ENCODE measurements around the gene ATF7.
"Not testable (repeated sequence)": the region's sequence is repeated elsewhere in the genome, so short reads cannot be mapped to it uniquely, and the experiment has no call there.

ATF7 gene

DNA sequence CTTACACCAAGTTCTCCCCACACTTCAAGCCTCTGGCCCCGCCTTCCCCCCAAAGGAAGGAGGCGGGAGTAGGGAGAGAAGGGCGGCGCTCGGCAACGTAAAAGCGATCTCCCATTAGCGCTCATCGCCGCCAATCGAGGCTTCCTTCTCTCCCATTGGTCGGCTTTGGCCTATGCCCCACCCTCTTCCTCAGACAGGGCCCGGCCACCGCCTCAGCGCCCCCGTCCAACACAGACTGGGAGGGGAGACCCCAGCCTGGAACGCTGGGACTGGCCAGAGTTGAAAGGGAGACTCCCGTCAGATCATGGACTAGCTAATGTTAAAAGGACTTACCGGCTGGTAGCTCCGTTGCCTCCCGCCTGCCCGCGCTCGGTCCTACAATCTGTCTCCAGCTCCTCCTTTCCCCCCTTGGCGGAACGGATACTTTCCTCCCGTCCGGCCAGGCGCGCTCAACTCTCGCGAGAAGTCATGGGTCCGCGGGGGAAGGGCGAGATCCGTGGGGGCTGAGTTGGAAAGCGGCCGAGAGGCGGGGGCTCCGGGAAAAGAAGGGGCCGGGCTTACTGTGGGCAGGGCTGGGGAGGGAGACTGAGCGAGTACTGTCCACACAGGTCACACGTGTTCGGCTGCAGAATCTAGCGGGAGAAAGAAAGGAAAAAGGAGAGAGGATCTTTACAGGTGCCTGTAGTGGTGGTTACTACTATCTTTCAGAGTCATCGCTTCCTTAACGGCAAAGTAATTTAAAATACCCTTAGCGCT, at the start of gene ATF7:
Gene ATF7, minus strand, starts transcription at position 437 of the 756 bp plus-strand sequence. CDS start 25,382 bp downstream, outside the sequence.
- peak; percentile 95 to 98 for DNase-seq (ENCODE audit: low read depth in 2 of 2)

DNA sequence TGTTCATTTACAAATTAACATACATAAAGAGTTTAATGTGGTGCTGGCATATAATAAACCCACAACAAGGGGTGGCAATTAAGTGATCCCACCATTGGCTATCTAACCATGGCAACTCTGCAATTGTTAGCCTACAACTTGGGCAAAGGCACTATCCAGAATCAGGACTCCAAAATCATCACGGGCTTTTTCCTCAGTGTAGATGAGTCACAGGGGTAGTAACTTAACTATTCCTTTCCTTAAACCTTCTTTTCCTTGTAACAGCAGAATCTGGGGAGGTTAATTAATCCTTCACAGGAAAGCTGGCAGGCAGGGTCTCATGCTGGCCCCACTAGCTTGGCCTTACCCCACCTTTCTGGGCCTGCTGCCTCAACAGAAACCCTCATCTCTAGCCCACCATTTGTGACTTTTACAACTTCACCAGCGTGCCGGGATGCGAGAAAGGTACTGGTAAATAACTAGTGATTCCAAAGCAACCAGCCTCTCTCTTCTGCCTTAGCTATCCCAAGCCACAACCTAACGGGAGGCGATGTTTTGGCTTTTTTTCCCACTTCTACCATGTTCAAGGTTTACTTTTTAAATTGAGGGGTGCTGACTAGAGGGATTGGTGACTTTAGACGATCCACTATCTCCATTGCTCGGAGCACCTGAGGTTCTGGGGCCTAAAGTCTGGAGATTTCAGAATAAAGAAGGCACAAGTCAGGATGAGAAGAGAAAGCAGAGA, 49.0 kb upstream of the ATF7 start:
- DNase-seq (ENCODE audit: low read depth in 2 of 2): no peak

DNA sequence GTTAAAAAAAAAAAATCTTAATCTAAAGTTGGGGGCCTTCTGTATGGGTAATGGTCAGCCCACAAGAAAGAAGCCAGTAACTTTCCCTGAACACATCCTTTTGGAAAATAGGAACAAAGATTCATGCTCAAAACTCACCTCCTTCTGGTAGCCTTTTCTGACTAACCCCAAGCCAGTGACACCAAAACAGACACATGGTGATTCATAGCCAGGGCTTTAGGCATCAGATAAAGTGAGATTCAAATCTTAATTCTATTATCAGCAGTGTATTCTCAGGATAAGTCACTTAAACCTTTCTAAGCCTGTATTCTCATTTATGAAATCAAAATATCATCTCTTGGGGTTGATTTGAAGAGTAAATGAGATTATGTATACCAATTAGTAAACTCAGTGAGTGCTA, 44.8 kb upstream of the ATF7 start:
- DNase-seq (ENCODE audit: low read depth in 2 of 2): no peak

DNA sequence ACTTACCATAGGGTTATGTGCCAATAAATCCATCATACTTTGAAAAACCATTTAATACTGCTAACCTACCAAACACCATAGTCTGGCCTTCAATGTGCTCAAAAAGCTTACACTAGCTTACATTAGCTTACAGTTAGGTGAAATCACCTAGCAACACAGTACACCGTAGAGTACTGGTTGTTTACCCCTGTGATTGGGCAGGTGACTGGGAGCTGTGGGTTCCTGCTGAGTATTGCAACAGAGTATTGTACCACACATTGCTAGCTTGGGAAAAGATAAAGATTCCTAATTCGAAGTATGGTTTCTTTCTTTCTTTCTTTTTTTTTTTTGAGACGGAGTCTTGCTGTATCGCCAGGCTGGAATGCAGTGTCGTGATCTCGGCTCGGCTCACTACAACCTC, 44.1 kb upstream of the ATF7 start:
- no peak for DNase-seq (ENCODE audit: low read depth in 2 of 2)

DNA sequence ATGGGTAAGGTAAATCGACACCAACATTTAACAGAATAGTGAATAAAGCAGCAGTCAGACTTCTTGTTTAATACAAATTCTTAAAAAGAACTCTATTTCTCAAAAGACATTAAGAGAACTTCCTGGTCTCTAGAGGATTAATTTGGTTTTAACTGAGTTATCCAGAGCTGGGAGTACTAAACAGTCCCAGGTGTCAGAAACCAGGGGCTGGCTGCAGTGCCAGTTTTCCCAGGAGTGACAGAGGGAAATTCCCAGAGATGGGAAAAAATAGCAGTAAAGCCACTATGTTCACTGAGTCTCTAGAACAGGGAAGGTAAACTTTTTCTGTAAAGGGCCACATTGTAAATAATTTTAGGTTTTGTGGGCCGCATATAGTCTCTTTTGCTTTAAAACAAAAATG, 40.9 kb upstream of the ATF7 start:
- no peak for DNase-seq (ENCODE audit: low read depth in 2 of 2)

DNA sequence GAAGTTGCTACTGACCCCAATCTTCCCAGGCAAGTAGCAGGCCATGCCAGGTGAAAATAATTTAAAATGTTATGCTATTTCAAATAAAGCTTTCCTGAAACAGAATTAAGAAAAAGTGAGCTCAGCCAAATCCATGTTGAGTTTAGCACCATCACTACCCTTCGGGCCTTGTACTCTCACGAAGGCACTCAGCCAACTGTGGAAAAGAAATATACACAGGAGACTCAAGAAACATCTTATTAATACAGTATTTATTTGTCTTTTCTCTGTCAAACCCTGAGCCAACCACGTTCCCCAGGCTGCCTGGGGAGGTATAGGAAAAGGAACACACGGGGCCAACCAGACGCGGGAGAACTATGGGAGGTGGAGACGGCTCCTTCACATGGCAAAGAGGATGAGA, 38.8 kb upstream of the ATF7 start:
- no peak for DNase-seq (ENCODE audit: low read depth in 2 of 2)

DNA sequence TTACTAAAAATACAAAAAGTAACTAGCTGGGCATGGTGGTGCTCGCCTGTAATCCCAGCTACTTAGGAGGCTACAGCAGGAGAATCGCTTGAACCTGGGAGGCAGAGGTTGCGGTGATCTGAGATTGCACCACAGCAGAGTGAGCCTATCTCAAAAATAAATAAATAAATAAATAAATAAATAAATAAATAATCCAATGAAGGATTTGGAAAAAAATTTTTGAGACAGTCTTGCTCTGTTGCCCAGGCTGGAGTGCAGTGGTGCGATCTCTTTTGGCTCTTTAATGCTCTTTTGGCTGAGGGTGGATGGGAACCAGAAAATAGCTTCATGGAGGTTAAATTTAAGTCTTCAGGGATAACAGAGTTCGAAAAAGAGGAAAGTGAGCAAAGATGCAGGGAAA, 38.0 kb upstream of the ATF7 start:
- DNase-seq (ENCODE audit: low read depth in 2 of 2): no peak

DNA sequence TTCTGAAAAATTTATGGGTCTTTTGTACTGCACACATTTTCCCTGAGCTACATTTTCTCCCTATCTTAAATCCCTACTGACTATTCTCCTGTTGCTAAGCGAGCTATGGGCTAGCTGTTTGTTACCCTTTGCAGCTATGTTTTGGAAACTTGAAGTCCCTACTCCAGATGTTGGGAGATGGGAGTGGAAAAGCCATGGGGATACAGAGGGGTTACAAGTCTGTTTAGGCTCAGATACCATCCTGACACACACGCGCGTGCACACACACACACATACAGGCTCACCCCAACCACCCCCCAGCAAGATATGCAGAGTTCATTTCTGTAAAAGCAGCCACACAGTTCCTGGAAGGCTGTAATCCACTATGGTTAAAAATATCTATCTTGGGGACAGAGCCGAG, 33.9 kb upstream of the ATF7 start:
- no peak for DNase-seq (ENCODE audit: low read depth in 2 of 2)

DNA sequence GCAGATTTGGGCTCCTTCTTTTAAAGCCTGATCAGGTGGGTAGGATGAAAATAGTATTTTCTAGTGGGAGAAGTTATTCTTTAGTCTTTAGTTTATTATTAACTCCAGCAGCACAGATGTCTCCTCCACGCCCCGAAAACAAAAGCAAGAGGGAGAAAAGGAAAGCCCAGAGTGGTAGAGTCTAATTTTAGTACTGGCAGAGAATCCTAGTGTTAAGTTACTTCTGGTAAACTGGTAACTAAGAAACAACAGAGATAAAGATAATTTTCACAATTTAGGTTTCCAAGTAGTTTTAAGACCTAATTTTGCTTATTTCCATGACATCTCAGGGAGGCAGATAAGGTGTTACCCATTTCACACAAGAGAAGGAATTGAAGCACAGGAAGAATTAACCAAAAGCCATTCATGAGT, 33.4 kb upstream of the ATF7 start:
- DNase-seq (ENCODE audit: low read depth in 2 of 2): no peak

DNA sequence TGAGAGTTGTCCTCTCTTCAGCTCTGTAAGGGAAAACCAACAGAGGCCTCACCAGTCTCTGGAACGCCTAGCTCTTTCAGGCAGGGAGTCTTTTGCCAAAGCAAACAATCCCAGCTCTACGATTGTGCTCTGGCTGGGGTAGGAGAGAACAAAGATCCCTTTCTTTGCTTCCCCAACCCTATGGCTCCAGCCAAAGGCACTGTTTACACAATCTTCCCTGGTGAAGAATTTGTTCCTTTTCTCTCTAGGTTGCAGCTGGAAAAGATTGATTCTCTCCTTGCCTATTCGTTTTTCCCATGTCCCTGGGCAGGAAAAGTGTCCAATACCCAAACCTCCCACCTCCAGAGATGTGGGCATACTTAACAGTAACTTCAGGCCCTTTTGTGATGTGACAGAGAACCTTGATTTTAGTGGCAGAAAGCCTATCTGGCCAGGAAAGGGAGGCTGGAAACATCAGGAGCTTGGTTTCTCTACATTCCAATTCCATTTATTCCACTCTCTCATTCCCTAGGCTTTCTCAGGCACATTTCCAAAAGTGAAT, 32.9 kb upstream of the ATF7 start:
- no peak for DNase-seq (ENCODE audit: low read depth in 2 of 2)

DNA sequence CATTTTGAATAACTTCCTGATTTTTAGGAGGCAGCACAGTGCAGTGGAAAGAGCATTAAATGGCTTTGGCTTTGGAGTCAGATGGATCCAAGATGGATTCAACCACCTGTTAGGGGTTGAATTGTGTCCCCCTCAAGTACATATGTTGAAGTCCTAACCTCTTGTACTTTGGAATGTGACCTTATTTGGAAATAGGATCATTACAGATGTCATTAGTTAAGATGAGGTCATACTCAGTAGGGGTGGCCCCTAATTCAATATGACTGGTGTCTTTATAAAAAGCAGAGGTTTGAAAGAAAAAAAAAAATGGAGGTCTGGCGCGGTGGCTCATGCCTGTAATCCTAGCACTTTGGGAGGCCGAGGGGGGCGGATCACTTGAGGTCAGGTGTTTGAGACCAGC, 30.9 kb upstream of the ATF7 start:
- DNase-seq (ENCODE audit: low read depth in 2 of 2): no peak

DNA sequence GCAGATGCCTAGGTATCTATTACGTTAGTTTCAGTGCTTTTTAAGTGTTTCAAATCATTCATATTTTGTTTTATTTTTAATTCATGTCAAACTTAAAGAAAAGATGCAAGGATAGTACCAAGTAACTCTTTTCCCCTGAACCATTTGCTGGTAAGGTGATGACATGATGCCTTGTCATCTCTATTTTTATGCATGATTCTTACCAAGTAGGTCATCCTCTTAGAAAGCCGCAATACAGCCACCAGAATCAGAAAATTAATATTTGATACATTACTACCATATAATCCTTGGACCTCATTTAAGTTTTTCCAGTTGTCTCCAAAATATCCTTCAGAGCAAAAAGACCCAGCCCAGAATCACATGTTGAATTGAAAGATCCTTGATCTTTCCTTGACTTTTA, 27.4 kb upstream of the ATF7 start:
- DNase-seq (ENCODE audit: low read depth in 2 of 2): no peak

DNA sequence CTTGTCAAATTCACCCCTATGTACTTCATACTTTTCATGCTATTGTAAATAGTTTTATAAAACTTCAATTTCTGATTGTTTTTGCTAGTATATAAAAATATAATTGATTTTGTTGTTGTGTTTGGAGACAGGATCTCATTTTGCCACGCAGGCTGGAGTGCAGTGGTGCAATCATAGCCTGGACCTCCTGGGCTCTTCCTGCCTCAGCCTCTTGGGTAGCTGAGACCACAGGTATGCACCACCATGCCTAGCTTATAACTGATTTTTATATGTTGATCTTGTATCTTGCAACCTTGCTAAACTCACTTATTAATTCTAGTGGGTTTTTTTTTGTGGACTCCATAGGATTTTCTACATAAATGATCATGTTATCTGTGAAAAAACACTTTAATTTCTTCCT, 26.2 kb upstream of the ATF7 start:
- DNase-seq (ENCODE audit: low read depth in 2 of 2): no peak

DNA sequence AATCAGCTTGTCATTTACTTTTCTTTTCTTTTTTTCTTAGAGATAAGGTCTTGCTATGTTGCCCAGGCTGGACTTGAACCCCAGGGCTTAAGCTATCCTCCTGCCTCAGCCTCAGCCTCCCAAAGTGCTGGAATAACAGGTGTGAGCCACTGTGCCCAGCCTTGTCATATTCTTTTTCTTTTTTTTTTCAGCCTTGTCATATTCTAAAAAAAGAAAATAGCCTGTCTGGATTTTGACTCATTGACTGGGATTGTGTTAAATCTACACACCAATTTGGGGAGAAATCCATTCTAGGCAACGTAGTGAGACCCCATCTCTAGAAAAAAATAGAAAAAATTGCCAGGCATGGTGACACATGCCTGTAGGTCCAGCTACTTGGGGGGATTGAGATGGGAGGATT, 25.6 kb upstream of the ATF7 start:
- DNase-seq (ENCODE audit: low read depth in 2 of 2): no peak

DNA sequence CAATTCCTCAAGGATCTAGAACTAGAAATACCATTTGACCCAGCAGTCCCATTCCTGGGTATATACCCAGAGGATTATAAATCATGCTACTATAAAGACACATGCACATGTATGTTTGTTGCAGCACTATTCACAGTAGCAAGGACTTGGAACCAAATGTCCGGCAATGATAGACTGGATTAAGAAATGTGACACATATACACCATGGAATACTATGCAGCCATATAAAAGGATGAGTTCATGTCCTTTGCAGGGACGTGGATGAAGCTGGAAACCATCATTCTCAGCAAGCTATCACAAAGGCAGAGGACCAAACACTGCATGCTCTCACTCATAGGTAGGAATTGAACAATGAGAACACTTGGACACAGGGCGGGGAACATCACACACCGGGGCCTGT, 20.1 kb upstream of the ATF7 start:
- not testable (repeated sequence) for DNase-seq (ENCODE audit: low read depth in 2 of 2)

DNA sequence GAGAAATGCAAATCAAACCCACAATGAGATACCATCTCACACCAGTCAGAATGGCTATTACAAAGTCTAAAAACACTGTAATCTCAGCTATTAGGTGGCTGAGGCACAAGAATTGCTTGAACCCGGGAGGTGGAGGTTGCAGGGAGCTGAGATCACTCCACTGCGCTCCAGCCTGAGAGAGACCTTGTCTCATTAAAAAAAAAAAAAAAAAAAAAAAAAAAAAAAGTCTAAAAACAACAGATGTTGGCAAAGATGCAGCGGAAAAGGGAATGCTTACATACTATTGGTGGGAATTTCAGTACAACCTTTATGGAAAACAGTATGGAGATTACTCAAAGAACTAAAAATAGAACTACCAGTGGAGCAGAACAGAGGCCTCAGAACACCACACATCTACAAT, 19.0 kb upstream of the ATF7 start:
- no peak for DNase-seq (ENCODE audit: low read depth in 2 of 2)

DNA sequence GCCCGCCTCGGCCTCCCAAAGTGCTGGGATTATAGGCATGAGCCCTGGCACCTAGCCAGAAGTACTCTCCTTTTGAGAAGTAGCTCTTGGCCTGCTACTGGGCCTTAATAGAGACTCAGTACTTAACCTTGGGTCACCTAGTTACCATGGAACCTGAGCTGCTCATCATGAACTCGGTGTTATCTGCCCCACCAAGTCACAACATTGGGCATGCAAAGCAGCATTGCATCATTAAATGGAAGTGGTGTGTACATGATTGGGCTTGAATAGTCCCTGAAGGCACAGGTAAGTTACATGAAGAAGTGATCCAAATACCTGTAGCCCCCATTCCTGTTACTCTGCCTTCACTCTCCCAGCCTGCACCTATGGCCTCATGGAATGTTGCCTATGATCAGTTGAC, 18.0 kb upstream of the ATF7 start:
- DNase-seq (ENCODE audit: low read depth in 2 of 2): no peak

DNA sequence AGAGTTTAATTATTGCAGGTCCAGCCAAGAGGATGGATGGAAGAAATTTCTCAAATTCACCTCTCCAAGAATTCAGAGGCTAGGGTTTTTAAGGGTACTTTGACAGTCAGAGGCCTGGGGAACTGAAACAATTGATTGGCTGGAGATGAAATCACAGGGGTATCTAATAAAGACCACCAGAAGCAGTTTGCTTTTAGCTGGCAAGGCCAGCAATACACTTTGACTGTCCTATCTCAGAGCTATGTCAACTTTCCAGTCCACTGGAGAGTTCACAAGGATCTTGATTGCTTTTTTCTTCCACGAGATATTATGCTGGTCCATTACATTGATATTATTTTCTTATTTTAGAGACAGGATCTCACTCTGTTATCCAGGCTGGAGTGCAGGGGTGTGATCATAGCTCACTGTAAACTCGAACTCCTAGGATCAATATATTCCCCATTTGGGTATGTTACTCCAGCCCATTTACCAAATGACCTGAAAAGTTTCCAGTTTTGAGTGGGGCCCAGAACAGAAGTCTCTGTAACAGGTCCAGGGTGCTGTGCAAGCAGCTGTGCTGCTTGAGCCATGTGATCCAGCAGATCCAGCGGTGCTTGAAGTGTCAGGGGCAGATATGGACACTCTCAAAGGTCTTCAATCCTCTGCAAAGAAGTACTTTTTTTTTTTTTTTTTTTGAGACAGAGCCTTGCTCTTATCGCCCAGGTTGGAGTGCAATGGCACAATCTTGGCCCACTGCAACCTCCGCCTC, 17.2 kb upstream of the ATF7 start:
- no peak for DNase-seq (ENCODE audit: low read depth in 2 of 2)

DNA sequence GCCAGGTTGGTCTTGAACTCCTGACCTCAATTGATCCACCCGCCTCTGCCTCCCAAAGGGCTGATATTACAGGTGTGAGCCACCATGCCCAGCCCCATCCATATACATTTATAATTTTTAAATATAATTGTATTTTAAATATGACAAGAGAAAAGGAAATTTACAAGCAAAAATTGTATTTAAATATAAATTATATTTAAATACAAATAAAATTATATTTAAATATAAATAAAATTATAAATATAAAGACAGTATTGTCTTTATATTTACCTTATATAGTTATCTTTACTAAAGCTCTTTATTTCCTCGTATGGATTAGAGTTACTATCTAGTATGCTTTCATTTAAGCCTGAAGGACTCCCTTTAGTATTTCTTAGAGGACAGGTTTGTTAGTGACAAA, 11.9 kb upstream of the ATF7 start:
- DNase-seq (ENCODE audit: low read depth in 2 of 2): no peak

DNA sequence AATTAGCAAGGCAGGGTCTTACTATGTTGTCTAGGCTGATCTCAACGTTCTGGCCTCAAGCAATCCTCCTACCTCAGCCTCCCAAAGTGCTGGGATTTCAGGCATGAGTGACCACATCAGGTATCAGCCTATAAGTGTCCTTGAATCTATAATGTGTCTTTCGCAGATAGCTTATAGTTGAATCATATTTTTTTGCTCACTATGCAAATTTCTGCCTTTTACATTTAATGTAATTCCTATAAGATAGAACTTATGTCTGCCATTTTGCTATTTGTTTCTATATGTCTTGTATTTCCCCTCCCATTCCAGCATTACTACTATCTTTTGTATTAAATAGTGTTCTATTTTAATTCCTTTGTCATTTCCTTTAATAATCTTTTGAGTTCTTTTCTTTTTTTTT, 10.5 kb upstream of the ATF7 start:
- DNase-seq (ENCODE audit: low read depth in 2 of 2): no peak

DNA sequence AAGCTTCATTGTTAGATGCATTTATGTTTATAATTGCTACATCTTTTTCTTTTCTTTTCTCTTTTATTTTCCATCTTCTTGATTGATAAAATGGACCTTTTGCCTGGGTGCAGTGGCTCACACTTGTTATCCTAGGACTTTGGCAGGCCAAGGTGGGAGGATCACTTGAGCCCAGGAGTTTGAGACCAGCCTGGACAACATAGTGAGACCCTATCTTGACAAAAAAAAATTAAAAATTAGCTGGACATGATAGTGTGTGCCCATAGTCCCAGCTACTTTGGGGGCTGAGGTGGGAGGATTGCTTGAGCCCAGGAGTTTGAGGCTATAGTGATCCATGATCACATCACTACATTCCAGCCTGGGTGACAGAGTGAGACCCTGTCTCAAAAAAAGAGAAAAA, 9.5 kb upstream of the ATF7 start:
- not testable (repeated sequence) for DNase-seq (ENCODE audit: low read depth in 2 of 2)

DNA sequence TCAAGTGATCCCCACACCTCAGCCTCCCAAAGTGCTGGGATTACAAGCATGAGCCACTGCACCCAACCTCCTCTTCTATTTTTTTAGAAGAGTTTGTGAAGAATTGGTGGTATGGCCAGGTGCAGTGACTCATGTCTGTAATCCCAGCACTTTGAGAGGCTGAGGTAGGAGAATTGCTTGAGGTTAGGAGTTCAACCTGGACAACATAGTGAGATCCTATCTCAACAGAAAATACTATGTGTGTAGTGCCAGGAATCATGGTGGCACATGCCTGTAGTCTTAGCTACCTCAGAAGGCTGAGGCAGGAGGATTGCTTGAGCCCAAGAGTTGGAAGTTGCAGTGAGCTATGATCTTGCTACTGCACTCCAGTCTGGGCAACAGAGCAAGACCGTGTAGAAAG, 5.5 kb upstream of the ATF7 start:
- DNase-seq (ENCODE audit: low read depth in 2 of 2): no peak

DNA sequence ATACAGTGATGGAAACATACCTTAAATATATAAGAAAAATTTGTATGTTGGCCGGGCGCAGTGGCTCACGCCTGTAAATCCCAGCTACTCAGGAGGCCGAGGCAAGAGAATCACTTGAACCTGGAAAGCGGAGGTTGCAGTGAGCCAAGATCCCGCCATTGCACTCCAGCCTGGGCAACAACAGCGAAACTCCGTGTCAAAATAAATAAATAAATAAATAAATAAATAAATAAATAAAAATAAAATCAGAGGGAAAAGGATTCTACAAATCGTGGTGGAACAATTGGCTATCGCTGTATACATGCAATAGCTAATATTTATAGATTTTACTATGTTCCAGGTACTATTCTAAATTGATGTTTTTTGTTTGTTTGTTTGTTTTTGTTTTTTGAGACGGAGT, 1.7 kb upstream of the ATF7 start:
- DNase-seq (ENCODE audit: low read depth in 2 of 2): no peak
